Fibroblast of mammary gland (primary cell): Measurements from ENCODE around the gene HAGH.

ENCODE experiments used
- DNase-seq: peaks from one replicate; pipeline ENCODE4 v3.0.0-alpha.2; 2010; ENCODE audit warnings: low read depth
- H3K4me3 ChIP-seq: 2 replicates; pipeline ENCODE4 v1.5.1; 2011; ENCODE audit warnings: low read depth, mild to moderate bottlenecking, low read length, moderate library complexity; ENCODE audit not compliant: control insufficient read depth
- CTCF ChIP-seq: conservative IDR thresholded peaks from 2 replicates; pipeline ENCODE4 v1.5.1; 2011; ENCODE audit warnings: low read depth, low read length, inconsistent platforms; ENCODE audit not compliant: control insufficient read depth, insufficient read depth

HAGH gene

GRCh38 chr16:1851793-1852192 is 25.2 kb upstream of the HAGH start:
- TF ChIP-seq CTCF: no peak

GRCh38 chr16:1850981-1851380 is 24.4 kb upstream of the HAGH start:
- H3K4me3 ChIP-seq: no peak overlapping the region
- DNase-seq: no peak
- no peak for TF ChIP-seq CTCF

More at GRCh38 chr16:1851793-1852192, 25.2 kb upstream of the HAGH start:
- no peak for DNase-seq
- no peak overlapping the region for H3K4me3 ChIP-seq

- DNase-seq: no peak
- TF ChIP-seq CTCF: no peak
Observed at GRCh38 chr16:1846416-1846815, 19.8 kb upstream of the HAGH start.

GRCh38 chr16:1845985-1846384 is 19.4 kb upstream of the HAGH start:
- no peak for TF ChIP-seq CTCF
- no peak overlapping the region for H3K4me3 ChIP-seq
- no peak for DNase-seq

More at GRCh38 chr16:1846416-1846815, 19.8 kb upstream of the HAGH start:
- H3K4me3 ChIP-seq: no peak overlapping the region

- no peak overlapping the region for H3K4me3 ChIP-seq
- DNase-seq: peak; percentile 63
- TF ChIP-seq CTCF: no peak
Observed at GRCh38 chr16:1839554-1839953, 12.9 kb upstream of the HAGH start.

GRCh38 chr16:1834096-1834495 is 7.5 kb upstream of the HAGH start:
- DNase-seq: no peak
- no peak for TF ChIP-seq CTCF
- H3K4me3 ChIP-seq: no peak overlapping the region

GRCh38 chr16:1832838-1833454 is 6.3 kb upstream of the HAGH start:
- TF ChIP-seq CTCF: no peak
- no peak for DNase-seq
- no peak overlapping the region for H3K4me3 ChIP-seq
